Transverse colon (tissue), 4 donors: Measurements from ENCODE around the gene COMMD1. TPM values are rescaled to one million over a fixed set of nuclear protein-coding genes. Genes with fewer than 3 reads are reported as not detected.
"Not testable (repeated sequence)": the region's sequence is repeated elsewhere in the genome, so short reads cannot be mapped to it uniquely, and the experiment has no call there.

Experiments
- DNase-seq: peaks from one replicate; pipeline ENCODE4 v3.0.0-alpha.2; 2019
- H3K27ac ChIP-seq, 4 donors: fragments of 200-600 bp; sonication (generic); 2 replicates each; pipeline ENCODE4 v1.5.1; 2016 to 2018; ENCODE audit warnings: inconsistent platforms in 4 of 4
- H3K27me3 ChIP-seq: fragments of 200-600 bp; sonication (generic); 2 replicates; pipeline ENCODE4 v1.5.1; 2017; ENCODE audit warnings: inconsistent platforms
- H3K36me3 ChIP-seq, 4 donors: fragments of 200-600 bp; sonication (generic); 2 replicates each; pipeline ENCODE4 v1.5.1; 2017 to 2019; ENCODE audit warnings: inconsistent platforms in 4 of 4
- H3K4me1 ChIP-seq, 4 donors: fragments of 200-600 bp; sonication (generic); 2 replicates each; pipeline ENCODE4 v1.5.1; 2017 to 2020; ENCODE audit warnings: inconsistent platforms in 4 of 4
- H3K4me3 ChIP-seq, 4 donors: fragments of 200-600 bp; sonication (generic); 1 replicate in 1 of 4; 2 replicates in 3 of 4; pipeline versions ENCODE4 v1.5.1 to v1.6.1; 2017 to 2019; ENCODE audit warnings: inconsistent platforms in 4 of 4
- H3K9me3 ChIP-seq, 2 donors: fragments of 200-600 bp; sonication (generic); 2 replicates each; pipeline ENCODE4 v1.5.1; 2017 to 2019; ENCODE audit warnings: inconsistent platforms in 2 of 2
- EP300 ChIP-seq: sonication (generic); formaldehyde crosslinking; IDR thresholded peaks from one replicate; pipeline ENCODE4 v1.6.1; 2017; ENCODE audit warnings: antibody characterized with exemption, low read depth
- POLR2A ChIP-seq: fragments of 450-650 bp; IDR thresholded peaks from one replicate; pipeline ENCODE4 v1.6.1; 2016; ENCODE audit warnings: antibody characterized with exemption, mild to moderate bottlenecking, moderate library complexity
- POLR2AphosphoS5 ChIP-seq, 3 donors: sonication (generic); formaldehyde crosslinking; IDR thresholded peaks; one replicate each; pipeline ENCODE4 v1.6.1; 2016; ENCODE audit warnings: antibody characterized with exemption in 3 of 3
- WGBS, 2 donors: methylation state at CpG; one replicate each; pipeline ENCODE4 v1.1.5; 2018; ENCODE audit warnings: low coverage in 1 of 2; 5-methylcytosine and 5-hydroxymethylcytosine counted together
- in situ Hi-C, 4 donors: fragments of 200-750 bp; cut with MboI; loops; one replicate each; pipeline versions ENCODE4 v1.15.0 to v1.15.1; 2017; ENCODE audit warnings: low sequenced_read_pairs in 3 of 4, low pct_ligation_motif_present in 1 of 4, low pct_unique_long_range_greater_than_20kb in 1 of 4
- intact Hi-C: fragments of 100-400 bp; cut with DNase I; formaldehyde crosslinking; loops from one replicate; pipeline ENCODE4 v1.15.1; 2023; ENCODE audit warnings: low total_unique reads
- total RNA-seq, 4 donors: library from RNA; depleted of rRNA; stranded (reverse); fragments of >200 nt; gene quantifications; one replicate each; pipeline ENCODE4 v1.1.0, GENCODE V29; 2016
- TF ChIP-seq, protein P1 (sequence below), 5 experiments: fragments of 200-600 bp in 3 of 5; fragments of 450-650 bp in 2 of 5; sonication (generic) in 3 of 5; IDR thresholded peaks; 1 replicate in 2 of 5; 2 replicates in 3 of 5; pipeline ENCODE4 v1.5.1; 2016 to 2017; ENCODE audit warnings: antibody characterized with exemption in 5 of 5, inconsistent platforms in 3 of 5, mild to moderate bottlenecking in 2 of 5, moderate library complexity in 1 of 5

The COMMD1 gene
- total RNA-seq, 4 donors from 2014 or later, result 28.9 to 61.0 (median 36.8) TPM

DNA sequence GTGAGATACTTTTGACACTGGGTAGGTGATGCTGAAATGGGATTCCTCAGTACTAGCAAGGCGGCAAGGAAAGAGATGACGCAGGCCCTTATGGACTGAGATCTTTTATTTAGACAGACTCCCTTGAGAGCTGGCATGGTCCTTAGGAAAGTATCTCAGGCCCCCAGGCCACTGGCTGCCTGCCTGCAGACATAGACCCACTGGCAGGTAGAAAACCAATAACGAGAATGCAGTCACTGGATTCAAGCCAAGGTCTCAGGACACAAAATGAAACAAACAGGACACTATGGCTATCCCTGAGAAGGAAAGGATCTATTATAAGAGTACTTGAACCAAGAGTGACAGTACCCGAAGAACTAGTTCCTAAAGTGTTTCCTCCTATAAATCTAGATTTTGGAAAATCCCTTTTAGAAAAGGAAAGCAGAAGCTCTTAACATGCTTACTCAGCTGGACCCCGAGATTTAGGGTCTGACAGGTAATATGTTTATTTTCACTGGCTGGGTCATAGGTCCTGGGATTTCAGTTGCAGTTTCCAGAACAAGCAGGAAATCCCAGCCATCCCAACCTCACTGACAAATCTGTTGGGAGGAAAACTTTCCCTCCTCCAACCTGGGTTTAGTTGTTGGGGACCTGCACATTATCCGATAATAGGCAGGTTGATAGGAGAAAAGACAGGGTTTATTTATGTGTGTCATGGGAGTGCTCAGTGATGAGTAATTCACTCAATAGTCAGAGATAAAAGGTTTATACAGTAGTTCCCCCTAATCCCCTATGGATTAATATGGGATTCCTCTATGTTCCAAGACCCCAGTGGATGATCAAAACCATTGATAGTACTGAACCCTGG is 44.5 kb downstream of the COMMD1 start:
- in situ Hi-C loops (no loop called here), intact Hi-C loops (no loop called here)
- no peak for TF ChIP-seq POLR2AphosphoS5 (IDR thresholded peaks at IDR 0.05)
- TF ChIP-seq EP300, result no peak
- no peak for TF ChIP-seq POLR2A
- TF ChIP-seq, protein P1, sequence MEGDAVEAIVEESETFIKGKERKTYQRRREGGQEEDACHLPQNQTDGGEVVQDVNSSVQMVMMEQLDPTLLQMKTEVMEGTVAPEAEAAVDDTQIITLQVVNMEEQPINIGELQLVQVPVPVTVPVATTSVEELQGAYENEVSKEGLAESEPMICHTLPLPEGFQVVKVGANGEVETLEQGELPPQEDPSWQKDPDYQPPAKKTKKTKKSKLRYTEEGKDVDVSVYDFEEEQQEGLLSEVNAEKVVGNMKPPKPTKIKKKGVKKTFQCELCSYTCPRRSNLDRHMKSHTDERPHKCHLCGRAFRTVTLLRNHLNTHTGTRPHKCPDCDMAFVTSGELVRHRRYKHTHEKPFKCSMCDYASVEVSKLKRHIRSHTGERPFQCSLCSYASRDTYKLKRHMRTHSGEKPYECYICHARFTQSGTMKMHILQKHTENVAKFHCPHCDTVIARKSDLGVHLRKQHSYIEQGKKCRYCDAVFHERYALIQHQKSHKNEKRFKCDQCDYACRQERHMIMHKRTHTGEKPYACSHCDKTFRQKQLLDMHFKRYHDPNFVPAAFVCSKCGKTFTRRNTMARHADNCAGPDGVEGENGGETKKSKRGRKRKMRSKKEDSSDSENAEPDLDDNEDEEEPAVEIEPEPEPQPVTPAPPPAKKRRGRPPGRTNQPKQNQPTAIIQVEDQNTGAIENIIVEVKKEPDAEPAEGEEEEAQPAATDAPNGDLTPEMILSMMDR (IDR thresholded peaks at IDR 0.05), result no peak

DNA sequence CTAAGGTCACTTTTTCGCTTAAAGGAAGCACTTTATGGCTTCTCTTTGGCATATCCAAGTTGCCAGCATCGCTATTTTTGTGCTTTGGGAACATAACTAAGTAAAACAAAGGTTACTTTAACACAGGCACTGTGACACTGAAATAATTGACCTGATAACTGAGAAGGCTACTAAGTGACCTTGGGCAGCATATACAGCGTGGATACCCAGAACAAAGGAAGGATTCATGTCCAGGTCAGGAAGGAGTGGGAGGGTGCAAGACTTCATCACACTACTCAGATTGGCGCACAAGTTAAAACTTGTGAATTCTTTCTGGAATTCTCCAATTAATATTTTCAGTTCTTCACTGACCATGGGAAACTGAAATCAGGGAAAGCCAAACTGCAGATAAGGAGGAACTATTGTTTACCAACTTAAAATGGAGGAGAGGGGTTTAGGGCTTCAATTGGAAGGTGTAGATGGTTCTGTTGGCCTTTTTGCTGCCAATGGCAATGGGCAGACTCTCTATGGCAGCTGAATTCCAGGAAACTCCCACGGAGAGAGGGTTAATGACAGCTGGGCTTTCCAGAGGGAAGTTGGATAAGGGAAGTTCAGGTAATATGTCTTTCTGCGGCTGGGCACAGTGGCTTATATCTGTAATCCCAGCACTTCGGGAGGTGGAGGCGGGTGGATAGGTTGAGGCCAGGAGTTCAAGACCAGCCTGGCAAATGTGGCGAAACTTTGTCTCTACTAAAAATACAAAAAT is 45.3 kb downstream of the COMMD1 start:
- peaks cover 0 to 3% of the 10 kb centered on the region in 2 donors for H3K9me3 ChIP-seq
- H3K27me3 ChIP-seq, result no peaks in the 10 kb centered on the region
- no peak for DNase-seq
- intact Hi-C loops (no loop called here), in situ Hi-C loops (no loop called here)
- TF ChIP-seq, protein P1 (IDR thresholded peaks at IDR 0.05), result no peak
- no peak for TF ChIP-seq POLR2AphosphoS5 (IDR thresholded peaks at IDR 0.05)
- H3K4me3 ChIP-seq, result no peak overlapping the region
- peaks cover 0 to 8% (median 2%) of the 10 kb centered on the region in 4 donors for H3K4me1 ChIP-seq
- H3K36me3 ChIP-seq, result no peaks in the 10 kb centered on the region
- no peak overlapping the region for H3K27ac ChIP-seq
- 87 to 88% methylated on average over 8 to 9 of the region's 9 CpGs for WGBS, 2 donors

More for the DNA sequence above, 44.5 kb downstream of the COMMD1 start:
- WGBS, 2 donors, result 39 to 57% methylated on average over 4 to 6 of the region's 6 CpGs
- no peak for DNase-seq
- Histone ChIP-seq H3K4me1 (peaks cover 0 to 8% (median 2%) of the 10 kb centered on the region in 4 donors), H3K36me3 (no peaks in the 10 kb centered on the region), H3K27me3 (no peaks in the 10 kb centered on the region), H3K4me3 (no peak overlapping the region), H3K9me3 (peaks cover 0 to 3% of the 10 kb centered on the region in 2 donors), H3K27ac (peak overlapping the region in 1 of 4 donors; percentile 28)

DNA sequence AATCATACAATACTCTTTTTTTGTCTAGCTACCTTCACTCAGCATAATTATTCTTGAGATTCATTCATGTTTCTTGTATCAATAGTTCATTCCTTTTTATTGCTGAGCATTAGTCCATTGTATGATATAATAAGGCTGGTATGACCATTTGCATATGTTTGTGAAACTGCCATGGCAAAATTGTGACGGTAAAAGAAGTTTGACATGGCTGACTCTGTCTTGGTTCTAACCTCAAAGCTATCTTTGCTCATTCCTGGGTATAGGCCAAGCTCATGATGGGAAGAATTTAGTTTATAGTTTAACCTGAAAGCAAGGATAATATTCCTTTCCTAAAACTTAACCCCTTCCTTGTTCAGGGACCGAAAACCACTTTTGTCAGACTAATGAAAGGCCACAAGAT is 46.4 kb downstream of the COMMD1 start:
- H3K4me3 ChIP-seq, result no peak overlapping the region
- intact Hi-C loops, result no loop called here
- DNase-seq, result no peak
- 66 to 94% methylated on average over 2 of the region's 2 CpGs for WGBS, 2 donors
- in situ Hi-C loops, result no loop called here
- peaks cover 0 to 8% (median 2%) of the 10 kb centered on the region in 4 donors for H3K4me1 ChIP-seq
- no peak for TF ChIP-seq POLR2AphosphoS5 (IDR thresholded peaks at IDR 0.05)
- TF ChIP-seq EP300, result no peak
- TF ChIP-seq, protein P1 (IDR thresholded peaks at IDR 0.05), result no peak
- TF ChIP-seq POLR2A, result no peak
- H3K36me3 ChIP-seq, result no peaks in the 10 kb centered on the region
- H3K27ac ChIP-seq, result no peak overlapping the region
- H3K9me3 ChIP-seq, result peaks cover 0 to 3% of the 10 kb centered on the region in 2 donors
- H3K27me3 ChIP-seq, result no peaks in the 10 kb centered on the region

DNA sequence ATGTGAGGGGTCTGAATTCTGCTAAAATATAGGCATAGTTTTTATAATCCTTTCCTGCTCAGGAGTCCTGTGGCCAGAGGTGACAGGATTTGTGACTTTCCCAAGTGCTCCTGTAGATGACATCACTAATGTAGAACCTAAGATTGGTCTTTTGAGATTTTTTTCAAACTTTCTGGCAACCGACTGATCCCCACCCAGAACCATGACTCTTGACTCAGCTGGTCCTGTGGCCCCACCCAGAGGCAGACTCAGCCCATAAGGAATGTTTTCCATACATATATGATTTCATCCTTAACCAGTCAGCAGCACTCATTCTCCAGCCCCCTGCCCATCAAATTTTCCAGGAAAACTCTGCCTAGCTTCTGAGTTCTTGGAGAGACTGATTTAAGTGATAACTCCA is 46.8 kb downstream of the COMMD1 start:
- WGBS, 2 donors, result 96 to 100% methylated on average over 1 of the region's 1 CpG
- Histone ChIP-seq H3K4me3 (no peak overlapping the region), H3K27ac (no peak overlapping the region), H3K9me3 (peaks cover 0 to 3% of the 10 kb centered on the region in 2 donors), H3K4me1 (peaks cover 0 to 8% (median 2%) of the 10 kb centered on the region in 4 donors), H3K27me3 (no peaks in the 10 kb centered on the region), H3K36me3 (no peaks in the 10 kb centered on the region)
- intact Hi-C loops, result no loop called here
- TF ChIP-seq EP300 (no peak), POLR2A (no peak), POLR2AphosphoS5 (IDR thresholded peaks at IDR 0.05) (no peak)
- TF ChIP-seq, protein P1 (IDR thresholded peaks at IDR 0.05), result no peak
- DNase-seq, result no peak
- in situ Hi-C loops, result no loop called here

DNA sequence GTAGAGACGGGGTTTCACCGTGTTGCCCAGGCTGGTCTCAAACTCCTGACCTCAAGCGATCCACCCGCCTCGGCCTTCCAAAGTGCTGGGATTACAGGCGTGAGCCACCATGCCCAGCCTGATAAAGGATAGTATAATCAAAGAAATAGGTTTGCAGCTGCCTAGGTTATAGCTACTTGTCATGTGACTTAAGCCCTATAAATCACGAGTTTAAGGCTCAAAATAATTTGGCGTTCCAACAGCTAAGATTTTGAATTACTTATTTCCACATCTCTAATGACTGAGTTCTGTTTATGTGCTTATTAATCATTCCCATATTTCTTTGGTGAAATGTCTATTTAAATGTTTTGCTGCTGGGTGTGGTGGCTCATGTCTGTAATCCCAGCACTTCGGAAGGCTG is 49.4 kb downstream of the COMMD1 start:
- WGBS, 2 donors, result 79% methylated on average over 9 of the region's 9 CpGs; no CpG with 5 or more reads in 1 of the 2 donors
- H3K9me3 ChIP-seq, H3K4me1 ChIP-seq, H3K27ac ChIP-seq, H3K4me3 ChIP-seq, DNase-seq, intact Hi-C loops, H3K27me3 ChIP-seq, H3K36me3 ChIP-seq, in situ Hi-C loops: not testable (repeated sequence)
